H9 (cell line): ENCODE results near the gene SERPINH1. TPM values are rescaled to one million over a fixed set of nuclear protein-coding genes. Genes with fewer than 3 reads are reported as not detected.

Experiments
- DNase-seq: peaks from one replicate; pipeline ENCODE4 v3.0.0-alpha.2; 2017
- H2AFZ ChIP-seq: one replicate; pipeline ENCODE4 v1.6.1; 2013; ENCODE audit warnings: mild to moderate bottlenecking, low read length, control low read depth, moderate library complexity
- H2AK5ac ChIP-seq: 2 replicates; pipeline ENCODE4 v1.6.1; 2013; ENCODE audit warnings: low read length, control low read depth, mixed read lengths; ENCODE audit not compliant: insufficient read length
- H2BK120ac ChIP-seq: one replicate; pipeline ENCODE4 v1.6.1; 2013; ENCODE audit warnings: low read depth, mild to moderate bottlenecking, low read length, control low read depth, inconsistent platforms; ENCODE audit not compliant: poor library complexity, severe bottlenecking
- H2BK12ac ChIP-seq: 2 replicates; pipeline ENCODE4 v1.6.1; 2013; ENCODE audit warnings: low read length, control low read depth, mixed read lengths, low read depth; ENCODE audit not compliant: insufficient read length
- H2BK15ac ChIP-seq: 2 replicates; pipeline ENCODE4 v1.6.1; 2013; ENCODE audit warnings: low read depth, low read length, control low read depth
- H2BK20ac ChIP-seq: one replicate; pipeline ENCODE4 v1.6.1; 2013; ENCODE audit warnings: low read depth, mild to moderate bottlenecking, low read length, control low read depth, inconsistent platforms; ENCODE audit not compliant: poor library complexity, severe bottlenecking
- H2BK5ac ChIP-seq: 2 replicates; pipeline ENCODE4 v1.6.1; 2013; ENCODE audit warnings: low read length, control low read depth, mixed read lengths; ENCODE audit not compliant: insufficient read length
- H3K14ac ChIP-seq: 2 replicates; pipeline ENCODE4 v1.6.1; 2013; ENCODE audit warnings: low read length, control low read depth; ENCODE audit not compliant: insufficient read depth
- H3K18ac ChIP-seq: 2 replicates; pipeline ENCODE4 v1.6.1; 2013; ENCODE audit warnings: low read depth, mild to moderate bottlenecking, mixed read lengths, low read length, control low read depth; ENCODE audit not compliant: insufficient read length
- H3K23ac ChIP-seq: 2 replicates; pipeline ENCODE4 v1.6.1; 2013; ENCODE audit warnings: low read length, control low read depth, mixed read lengths, low read depth; ENCODE audit not compliant: insufficient read length
- H3K23me2 ChIP-seq: 2 replicates; pipeline ENCODE4 v1.6.1; 2013; ENCODE audit warnings: low read depth, mild to moderate bottlenecking, mixed read lengths, low read length, control low read depth; ENCODE audit not compliant: insufficient read length, poor library complexity, severe bottlenecking
- H3K27ac ChIP-seq: 2 replicates; pipeline ENCODE4 v1.5.1; 2013; ENCODE audit warnings: low read length, control low read depth, mixed read lengths, low read depth; ENCODE audit not compliant: insufficient read length
- H3K27me3 ChIP-seq: 2 replicates; pipeline ENCODE4 v1.6.1; 2013; ENCODE audit warnings: low read length, control low read depth, inconsistent platforms; ENCODE audit not compliant: insufficient read depth
- H3K4ac ChIP-seq: 2 replicates; pipeline ENCODE4 v1.6.1; 2013; ENCODE audit warnings: low read depth, mild to moderate bottlenecking, control low read depth, inconsistent platforms, low read length, moderate library complexity
- H3K4me1 ChIP-seq: 2 replicates; pipeline ENCODE4 v1.6.1; 2013; ENCODE audit warnings: low read length, control low read depth, inconsistent platforms; ENCODE audit not compliant: insufficient read depth
- H3K4me2 ChIP-seq: 2 replicates; pipeline ENCODE4 v1.6.1; 2013; ENCODE audit warnings: low read length, control low read depth, mixed read lengths; ENCODE audit not compliant: insufficient read length, insufficient read depth
- H3K56ac ChIP-seq: 2 replicates; pipeline ENCODE4 v1.6.1; 2013; ENCODE audit warnings: low read depth, mild to moderate bottlenecking, mixed read lengths, low read length, control low read depth; ENCODE audit not compliant: insufficient read length
- H3K79me1 ChIP-seq: 2 replicates; pipeline ENCODE4 v1.6.1; 2013; ENCODE audit warnings: low read depth, mild to moderate bottlenecking, moderate library complexity, low read length, control low read depth, inconsistent platforms; ENCODE audit not compliant: insufficient read depth, poor library complexity, severe bottlenecking
- H3K79me2 ChIP-seq: 2 replicates; pipeline ENCODE4 v1.6.1; 2013; ENCODE audit warnings: low read length, control low read depth, inconsistent platforms; ENCODE audit not compliant: insufficient read depth
- H3K9ac ChIP-seq: 2 replicates; pipeline ENCODE4 v1.6.1; 2013; ENCODE audit warnings: low read length, control low read depth, mixed read lengths; ENCODE audit not compliant: insufficient read length; ENCODE audit errors: extremely low read depth
- H3K9me3 ChIP-seq: one replicate; pipeline ENCODE4 v1.6.1; 2013; ENCODE audit warnings: low read depth, low read length, inconsistent platforms; ENCODE audit not compliant: control insufficient read depth
- H3T11ph ChIP-seq: one replicate; pipeline ENCODE4 v1.6.1; 2013; ENCODE audit warnings: mild to moderate bottlenecking, low read length, control low read depth, inconsistent platforms
- H4K20me1 ChIP-seq: one replicate; pipeline ENCODE4 v1.6.1; 2013; ENCODE audit not compliant: control insufficient read depth, insufficient read length, insufficient read depth
- H4K5ac ChIP-seq: 2 replicates; pipeline ENCODE4 v1.6.1; 2013; ENCODE audit warnings: low read depth, mild to moderate bottlenecking, mixed read lengths, low read length, control low read depth; ENCODE audit not compliant: insufficient read length
- H4K8ac ChIP-seq: replicated peaks from 2 replicates; pipeline ENCODE4 v1.6.1; 2013; ENCODE audit warnings: low read length, control low read depth, mixed read lengths, low read depth; ENCODE audit not compliant: insufficient read length
- H4K91ac ChIP-seq: 2 replicates; pipeline ENCODE4 v1.6.1; 2013; ENCODE audit warnings: low read depth, mild to moderate bottlenecking, moderate library complexity, mixed read lengths, low read length, control low read depth; ENCODE audit not compliant: insufficient read length
- H3K27ac Mint-ChIP-seq, 3 experiments: 2 replicates in 2 of 3; 3 replicates in 1 of 3; pipeline ENCODE4 v1.8.0; 2020 to 2021; ENCODE audit warnings: mixed read lengths in 3 of 3, mild to moderate bottlenecking in 1 of 3, moderate library complexity in 1 of 3
- H3K27me3 Mint-ChIP-seq: 2 replicates; pipeline ENCODE4 v1.8.0; 2021; ENCODE audit warnings: low read depth, mild to moderate bottlenecking, moderate library complexity, mixed read lengths
- H3K36me3 Mint-ChIP-seq, 3 experiments: 2 replicates in 2 of 3; 3 replicates in 1 of 3; pipeline ENCODE4 v1.8.0; 2020 to 2021; ENCODE audit warnings: low read depth in 3 of 3, mixed read lengths in 3 of 3; ENCODE audit not compliant: insufficient read depth in 1 of 3
- H3K4me1 Mint-ChIP-seq, 2 experiments: 2 replicates each; pipeline ENCODE4 v1.8.0; 2020; ENCODE audit warnings: mixed read lengths in 2 of 2
- H3K4me3 Mint-ChIP-seq, 2 experiments: 2 replicates in 1 of 2; 3 replicates in 1 of 2; pipeline ENCODE4 v1.8.0; 2020 to 2021; ENCODE audit warnings: mild to moderate bottlenecking in 2 of 2, mixed read lengths in 2 of 2, moderate library complexity in 1 of 2
- H3K9me3 Mint-ChIP-seq, 2 experiments: 2 replicates in 1 of 2; 3 replicates in 1 of 2; pipeline ENCODE4 v1.8.0; 2020; ENCODE audit warnings: mild to moderate bottlenecking in 2 of 2, mixed read lengths in 2 of 2, moderate library complexity in 1 of 2
- WGBS: extraction: QIAGEN DNeasy Blood & Tissue Kit; methylation state at CpG from one replicate; pipeline ENCODE4 v1.1.7; 2013; ENCODE audit warnings: missing lambda C conversion rate, low lambda C conversion rate, mixed read lengths; ENCODE audit not compliant: insufficient read length; ENCODE audit errors: extremely low coverage; 5-methylcytosine and 5-hydroxymethylcytosine counted together
- total RNA-seq: library from RNA; stranded (reverse); gene quantifications from 2 replicates; pipeline ENCODE4 v1.2.1, GENCODE V29; 2021
- TF ChIP-seq, protein P1 (sequence below): fragments of 200-600 bp; sonication (generic); conservative IDR thresholded peaks from 3 replicates; pipeline ENCODE4 v1.8.0; 2021; ENCODE audit warnings: antibody characterized with exemption, mild to moderate bottlenecking

SERPINH1 gene
- total RNA-seq, 1 experiment from 2014 or later, result 253 TPM

GRCh38 chr11:75531325-75531724 lies 30.7 kb upstream of the SERPINH1 start:
- TF ChIP-seq, protein P1, sequence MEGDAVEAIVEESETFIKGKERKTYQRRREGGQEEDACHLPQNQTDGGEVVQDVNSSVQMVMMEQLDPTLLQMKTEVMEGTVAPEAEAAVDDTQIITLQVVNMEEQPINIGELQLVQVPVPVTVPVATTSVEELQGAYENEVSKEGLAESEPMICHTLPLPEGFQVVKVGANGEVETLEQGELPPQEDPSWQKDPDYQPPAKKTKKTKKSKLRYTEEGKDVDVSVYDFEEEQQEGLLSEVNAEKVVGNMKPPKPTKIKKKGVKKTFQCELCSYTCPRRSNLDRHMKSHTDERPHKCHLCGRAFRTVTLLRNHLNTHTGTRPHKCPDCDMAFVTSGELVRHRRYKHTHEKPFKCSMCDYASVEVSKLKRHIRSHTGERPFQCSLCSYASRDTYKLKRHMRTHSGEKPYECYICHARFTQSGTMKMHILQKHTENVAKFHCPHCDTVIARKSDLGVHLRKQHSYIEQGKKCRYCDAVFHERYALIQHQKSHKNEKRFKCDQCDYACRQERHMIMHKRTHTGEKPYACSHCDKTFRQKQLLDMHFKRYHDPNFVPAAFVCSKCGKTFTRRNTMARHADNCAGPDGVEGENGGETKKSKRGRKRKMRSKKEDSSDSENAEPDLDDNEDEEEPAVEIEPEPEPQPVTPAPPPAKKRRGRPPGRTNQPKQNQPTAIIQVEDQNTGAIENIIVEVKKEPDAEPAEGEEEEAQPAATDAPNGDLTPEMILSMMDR, result no peak
- no peak overlapping the region for H4K91ac ChIP-seq
- DNase-seq, result no peak
- no peak overlapping the region for H2AFZ ChIP-seq
- H3K27me3 Mint-ChIP-seq, result peaks cover 15% of the 10 kb centered on the region
- H3K9me3 ChIP-seq, result no peaks in the 10 kb centered on the region
- H2BK120ac ChIP-seq, result no peak overlapping the region
- H2BK5ac ChIP-seq, result no peak overlapping the region
- no peak overlapping the region for H3K14ac ChIP-seq
- H2BK20ac ChIP-seq, result no peak overlapping the region
- H3K56ac ChIP-seq, result no peak overlapping the region
- no peaks in the 10 kb centered on the region for H4K20me1 ChIP-seq
- no peak overlapping the region for H2BK12ac ChIP-seq
- H3K4me2 ChIP-seq, result no peak overlapping the region
- H3K4me1 ChIP-seq, result no peaks in the 10 kb centered on the region
- H3K36me3 Mint-ChIP-seq, result no peaks in the 10 kb centered on the region
- no peak overlapping the region for H2AK5ac ChIP-seq
- no CpG with 5 or more reads among the region's 4 CpGs for WGBS
- H3K9me3 Mint-ChIP-seq, result no peaks in the 10 kb centered on the region
- no peak overlapping the region for H3K9ac ChIP-seq
- H4K5ac ChIP-seq, result no peak overlapping the region
- no peak overlapping the region for H2BK15ac ChIP-seq
- H3K18ac ChIP-seq, result no peak overlapping the region
- H3T11ph ChIP-seq, result no peak overlapping the region
- H3K23me2 ChIP-seq, result peaks cover 2% of the 10 kb centered on the region
- no peak overlapping the region for H3K23ac ChIP-seq
- no peak overlapping the region for H4K8ac ChIP-seq
- H3K27ac Mint-ChIP-seq, result no peak overlapping the region
- H3K4me1 Mint-ChIP-seq, result peaks cover 19 to 23% of the 10 kb centered on the region in 2 experiments
- H3K27me3 ChIP-seq, result no peaks in the 10 kb centered on the region
- H3K27ac ChIP-seq, result no peak overlapping the region
- no peaks in the 10 kb centered on the region for H3K79me2 ChIP-seq
- no peak overlapping the region for H3K4ac ChIP-seq
- H3K4me3 Mint-ChIP-seq, result peak overlapping the region in 1 of 2 experiments; percentile 16; a peak in 1 of 5 replicates
- no peaks in the 10 kb centered on the region for H3K79me1 ChIP-seq
